Ishikawa (cell line): ENCODE results near the gene SELENOV.

ENCODE experiments used
- CEBPB ChIP-seq: IDR thresholded peaks from 2 replicates; pipeline ENCODE4 v1.6.1; 2012
- CREB1 ChIP-seq: IDR thresholded peaks from 2 replicates; pipeline ENCODE4 v1.6.1; 2012; ENCODE audit warnings: low read depth
- EP300 ChIP-seq: IDR thresholded peaks from 2 replicates; pipeline ENCODE4 v1.6.1; 2012; ENCODE audit warnings: borderline replicate concordance
- FOXM1 ChIP-seq: IDR thresholded peaks from 2 replicates; pipeline ENCODE4 v1.6.1; 2012; ENCODE audit warnings: low read depth, borderline replicate concordance
- MAX ChIP-seq: IDR thresholded peaks from 2 replicates; pipeline ENCODE4 v1.6.1; 2012
- RAD21 ChIP-seq: IDR thresholded peaks from 2 replicates; pipeline ENCODE4 v1.6.1; 2012; ENCODE audit warnings: low read depth
- TAF1 ChIP-seq: IDR thresholded peaks from 2 replicates; pipeline ENCODE4 v1.6.1; 2012; ENCODE audit warnings: low read depth, mild to moderate bottlenecking
- TEAD4 ChIP-seq: IDR thresholded peaks from 2 replicates; pipeline ENCODE4 v1.6.1; 2012
- YY1 ChIP-seq: IDR thresholded peaks from 2 replicates; pipeline ENCODE4 v1.6.1; 2012; ENCODE audit warnings: low read depth
- ZBTB7A ChIP-seq: IDR thresholded peaks from 2 replicates; pipeline ENCODE4 v1.6.1; 2012; ENCODE audit warnings: low read depth
- TF ChIP-seq, protein P1 (sequence below): IDR thresholded peaks from 2 replicates; pipeline ENCODE4 v1.6.1; 2012; ENCODE audit warnings: low read depth, mild to moderate bottlenecking
- TF ChIP-seq, protein P2 (sequence below): IDR thresholded peaks from 2 replicates; pipeline ENCODE4 v1.6.1; 2012

DNA sequence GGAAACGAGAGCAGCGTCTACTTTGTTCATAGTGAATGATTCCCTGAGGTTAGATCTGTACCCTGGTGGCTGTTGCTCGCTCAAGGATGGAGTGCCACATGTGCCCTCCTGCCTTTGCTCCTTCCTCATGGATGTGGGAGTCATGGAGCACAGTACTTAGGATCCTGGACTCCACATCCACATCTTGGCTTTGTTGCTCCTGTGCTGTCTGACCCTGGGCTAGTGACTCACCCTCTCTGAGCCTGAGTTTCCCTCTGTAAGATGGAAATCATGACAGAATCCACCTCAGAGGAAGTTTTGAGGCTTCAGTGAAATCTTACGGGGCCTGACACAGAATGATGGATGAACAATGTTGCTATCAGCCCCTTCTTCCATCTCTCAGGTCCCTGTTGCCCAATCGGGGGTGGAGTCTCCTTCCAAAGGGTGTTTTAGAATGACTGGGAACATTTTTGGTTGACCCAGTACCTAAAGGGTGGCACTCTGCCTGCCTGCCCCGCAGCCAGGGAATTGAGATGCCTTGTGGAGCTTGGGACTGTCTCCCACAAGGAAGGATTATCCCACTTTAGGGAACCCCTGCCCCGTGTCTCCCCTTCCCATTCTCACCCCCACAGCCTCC lies 44.1 kb upstream of the SELENOV start:
- TF ChIP-seq TAF1 (no peak), FOXM1 (no peak), CREB1 (no peak), CEBPB (no peak), RAD21 (no peak), EP300 (no peak), TEAD4 (no peak), ZBTB7A (no peak), YY1 (no peak), MAX (no peak)
- TF ChIP-seq, protein P1, sequence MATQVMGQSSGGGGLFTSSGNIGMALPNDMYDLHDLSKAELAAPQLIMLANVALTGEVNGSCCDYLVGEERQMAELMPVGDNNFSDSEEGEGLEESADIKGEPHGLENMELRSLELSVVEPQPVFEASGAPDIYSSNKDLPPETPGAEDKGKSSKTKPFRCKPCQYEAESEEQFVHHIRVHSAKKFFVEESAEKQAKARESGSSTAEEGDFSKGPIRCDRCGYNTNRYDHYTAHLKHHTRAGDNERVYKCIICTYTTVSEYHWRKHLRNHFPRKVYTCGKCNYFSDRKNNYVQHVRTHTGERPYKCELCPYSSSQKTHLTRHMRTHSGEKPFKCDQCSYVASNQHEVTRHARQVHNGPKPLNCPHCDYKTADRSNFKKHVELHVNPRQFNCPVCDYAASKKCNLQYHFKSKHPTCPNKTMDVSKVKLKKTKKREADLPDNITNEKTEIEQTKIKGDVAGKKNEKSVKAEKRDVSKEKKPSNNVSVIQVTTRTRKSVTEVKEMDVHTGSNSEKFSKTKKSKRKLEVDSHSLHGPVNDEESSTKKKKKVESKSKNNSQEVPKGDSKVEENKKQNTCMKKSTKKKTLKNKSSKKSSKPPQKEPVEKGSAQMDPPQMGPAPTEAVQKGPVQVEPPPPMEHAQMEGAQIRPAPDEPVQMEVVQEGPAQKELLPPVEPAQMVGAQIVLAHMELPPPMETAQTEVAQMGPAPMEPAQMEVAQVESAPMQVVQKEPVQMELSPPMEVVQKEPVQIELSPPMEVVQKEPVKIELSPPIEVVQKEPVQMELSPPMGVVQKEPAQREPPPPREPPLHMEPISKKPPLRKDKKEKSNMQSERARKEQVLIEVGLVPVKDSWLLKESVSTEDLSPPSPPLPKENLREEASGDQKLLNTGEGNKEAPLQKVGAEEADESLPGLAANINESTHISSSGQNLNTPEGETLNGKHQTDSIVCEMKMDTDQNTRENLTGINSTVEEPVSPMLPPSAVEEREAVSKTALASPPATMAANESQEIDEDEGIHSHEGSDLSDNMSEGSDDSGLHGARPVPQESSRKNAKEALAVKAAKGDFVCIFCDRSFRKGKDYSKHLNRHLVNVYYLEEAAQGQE = no peak
- TF ChIP-seq, protein P2, sequence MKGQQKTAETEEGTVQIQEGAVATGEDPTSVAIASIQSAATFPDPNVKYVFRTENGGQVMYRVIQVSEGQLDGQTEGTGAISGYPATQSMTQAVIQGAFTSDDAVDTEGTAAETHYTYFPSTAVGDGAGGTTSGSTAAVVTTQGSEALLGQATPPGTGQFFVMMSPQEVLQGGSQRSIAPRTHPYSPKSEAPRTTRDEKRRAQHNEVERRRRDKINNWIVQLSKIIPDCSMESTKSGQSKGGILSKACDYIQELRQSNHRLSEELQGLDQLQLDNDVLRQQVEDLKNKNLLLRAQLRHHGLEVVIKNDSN = no peak
